RWPE2 (cell line): ENCODE data around the gene TM9SF1.

ENCODE experiments used
- ATAC-seq: fragments of 200-7000 bp; cut with Tn5 transposase; 3 replicates; pipeline ENCODE4 v1.9.1; 2021; ENCODE audit warnings: low read depth
- DNase-seq: peaks from one replicate; pipeline ENCODE4 v3.0.0-alpha.2; 2020; ENCODE audit warnings: low spot score
- H3K27ac ChIP-seq: fragments of 450-650 bp; 2 replicates; pipeline ENCODE4 v1.5.1; 2017; ENCODE audit warnings: mild to moderate bottlenecking; ENCODE audit not compliant: poor library complexity, severe bottlenecking
- H3K27me3 ChIP-seq: fragments of 250-450 bp; sonication (Bioruptor Pico); 2 replicates; pipeline ENCODE4 v1.5.1; 2021; ENCODE audit warnings: mild to moderate bottlenecking, moderate library complexity; ENCODE audit not compliant: insufficient read depth, poor library complexity, severe bottlenecking
- H3K36me3 ChIP-seq: fragments of 250-450 bp; sonication (Bioruptor Pico); 2 replicates; pipeline ENCODE4 v1.5.1; 2020; ENCODE audit warnings: low read depth, mild to moderate bottlenecking, moderate library complexity
- H3K4me1 ChIP-seq: fragments of 250-450 bp; sonication (Bioruptor Pico); 2 replicates; pipeline ENCODE4 v1.5.1; 2021; ENCODE audit warnings: mild to moderate bottlenecking, moderate library complexity; ENCODE audit not compliant: insufficient read depth, poor library complexity, severe bottlenecking
- H3K4me3 ChIP-seq: fragments of 250-450 bp; sonication (Bioruptor Pico); 2 replicates; pipeline ENCODE4 v1.5.1; 2021; ENCODE audit warnings: mild to moderate bottlenecking, moderate library complexity; ENCODE audit not compliant: severe bottlenecking
- H3K9me3 ChIP-seq: fragments of 250-450 bp; sonication (Bioruptor Pico); 2 replicates; pipeline ENCODE4 v1.5.1; 2021; ENCODE audit warnings: mild to moderate bottlenecking, moderate library complexity; ENCODE audit not compliant: severe bottlenecking
- TF ChIP-seq, protein P1 (sequence below): fragments of 450-650 bp; IDR thresholded peaks from one replicate; pipeline ENCODE4 v1.5.1; 2017; ENCODE audit warnings: mild to moderate bottlenecking, moderate library complexity; ENCODE audit not compliant: poor library complexity, severe bottlenecking

The TM9SF1 gene

DNA sequence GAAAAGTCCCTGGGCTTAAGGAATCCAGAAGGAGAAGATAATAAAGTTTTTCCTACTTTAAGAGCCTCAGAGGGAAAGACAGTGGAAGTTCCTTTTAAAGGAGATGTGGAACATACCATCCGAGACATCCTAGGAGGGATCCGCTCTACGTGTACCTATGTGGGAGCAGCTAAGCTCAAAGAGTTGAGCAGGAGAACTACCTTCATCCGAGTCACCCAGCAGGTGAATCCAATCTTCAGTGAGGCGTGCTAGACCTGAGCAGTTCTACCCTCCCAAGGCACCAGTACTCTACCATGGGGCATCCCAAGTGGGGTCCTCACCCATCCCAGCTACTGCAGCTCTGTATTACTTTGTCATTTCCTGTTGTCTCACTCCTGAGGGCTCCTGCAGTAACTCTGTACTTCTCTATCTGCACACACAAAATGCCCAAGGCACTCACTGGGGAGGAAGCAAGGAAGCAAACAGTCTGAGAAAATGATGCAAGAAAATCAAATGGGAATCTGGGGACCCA is 43.3 kb upstream of the TM9SF1 start:
- Histone ChIP-seq H3K4me3 (no peak overlapping the region), H3K9me3 (no peaks in the 10 kb centered on the region), H3K4me1 (peaks cover 31% of the 10 kb centered on the region), H3K36me3 (peaks cover 80% of the 10 kb centered on the region), H3K27ac (peak overlapping the region; percentile 18), H3K27me3 (no peaks in the 10 kb centered on the region)
- no peak for DNase-seq
- ATAC-seq, result no peak
- TF ChIP-seq, protein P1, sequence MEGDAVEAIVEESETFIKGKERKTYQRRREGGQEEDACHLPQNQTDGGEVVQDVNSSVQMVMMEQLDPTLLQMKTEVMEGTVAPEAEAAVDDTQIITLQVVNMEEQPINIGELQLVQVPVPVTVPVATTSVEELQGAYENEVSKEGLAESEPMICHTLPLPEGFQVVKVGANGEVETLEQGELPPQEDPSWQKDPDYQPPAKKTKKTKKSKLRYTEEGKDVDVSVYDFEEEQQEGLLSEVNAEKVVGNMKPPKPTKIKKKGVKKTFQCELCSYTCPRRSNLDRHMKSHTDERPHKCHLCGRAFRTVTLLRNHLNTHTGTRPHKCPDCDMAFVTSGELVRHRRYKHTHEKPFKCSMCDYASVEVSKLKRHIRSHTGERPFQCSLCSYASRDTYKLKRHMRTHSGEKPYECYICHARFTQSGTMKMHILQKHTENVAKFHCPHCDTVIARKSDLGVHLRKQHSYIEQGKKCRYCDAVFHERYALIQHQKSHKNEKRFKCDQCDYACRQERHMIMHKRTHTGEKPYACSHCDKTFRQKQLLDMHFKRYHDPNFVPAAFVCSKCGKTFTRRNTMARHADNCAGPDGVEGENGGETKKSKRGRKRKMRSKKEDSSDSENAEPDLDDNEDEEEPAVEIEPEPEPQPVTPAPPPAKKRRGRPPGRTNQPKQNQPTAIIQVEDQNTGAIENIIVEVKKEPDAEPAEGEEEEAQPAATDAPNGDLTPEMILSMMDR, result no peak

DNA sequence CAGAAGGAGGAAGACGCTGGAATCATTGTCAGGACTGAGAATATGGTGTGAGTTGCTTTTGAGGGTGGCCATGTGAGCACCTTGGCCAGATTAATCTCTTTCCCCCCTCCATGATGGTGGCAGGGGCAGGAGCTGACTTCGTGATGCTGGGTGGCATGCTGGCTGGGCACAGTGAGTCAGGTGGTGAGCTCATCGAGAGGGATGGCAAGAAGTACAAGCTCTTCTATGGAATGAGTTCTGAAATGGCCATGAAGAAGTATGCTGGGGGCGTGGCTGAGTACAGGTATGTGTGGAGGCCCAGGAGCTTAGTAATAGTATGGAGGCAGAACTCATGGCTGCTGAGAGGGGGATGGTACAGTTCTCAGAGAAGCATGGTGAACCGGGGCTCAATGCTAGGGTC is 42.9 kb upstream of the TM9SF1 start:
- DNase-seq (peak; percentile 85), ATAC-seq (peak; percentile 6; the same call in 2 of the 3 replicates)
- no peaks in the 10 kb centered on the region for H3K27me3 ChIP-seq
- H3K4me3 ChIP-seq, result no peak overlapping the region
- no peaks in the 10 kb centered on the region for H3K9me3 ChIP-seq
- peaks cover 27% of the 10 kb centered on the region for H3K4me1 ChIP-seq
- peak overlapping the region; percentile 18 for H3K27ac ChIP-seq
- TF ChIP-seq, protein P1, result no peak
- peaks cover 83% of the 10 kb centered on the region for H3K36me3 ChIP-seq

DNA sequence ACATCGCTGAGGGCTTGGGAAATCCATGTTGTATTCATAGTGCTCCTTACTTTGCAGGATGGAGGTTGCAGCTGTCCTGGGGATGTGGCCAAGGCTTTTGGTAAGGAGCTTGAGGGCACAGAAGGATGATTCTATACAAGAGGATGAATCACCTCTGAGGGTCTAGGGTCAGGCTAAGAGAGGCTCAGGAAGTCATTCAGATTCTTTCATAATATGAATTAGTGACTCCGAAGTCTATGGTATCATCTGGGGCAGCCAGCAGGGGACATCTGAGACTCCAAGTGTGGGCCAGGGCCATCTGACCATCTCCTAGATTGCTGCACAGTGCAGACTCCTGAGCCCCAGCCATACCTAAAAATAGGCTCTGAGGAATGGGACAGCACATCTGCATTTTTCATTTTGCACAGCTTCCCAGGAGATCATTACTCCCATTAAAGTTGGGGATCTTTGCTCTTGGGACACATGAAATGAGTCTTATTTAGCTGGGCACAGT is 42.3 kb upstream of the TM9SF1 start:
- TF ChIP-seq, protein P1, result no peak
- H3K4me3 ChIP-seq, result no peak overlapping the region
- H3K4me1 ChIP-seq, result peaks cover 24% of the 10 kb centered on the region
- no peaks in the 10 kb centered on the region for H3K27me3 ChIP-seq
- ATAC-seq (no peak), DNase-seq (no peak)
- peaks cover 83% of the 10 kb centered on the region for H3K36me3 ChIP-seq
- no peaks in the 10 kb centered on the region for H3K9me3 ChIP-seq
- peak overlapping the region; percentile 18 for H3K27ac ChIP-seq

DNA sequence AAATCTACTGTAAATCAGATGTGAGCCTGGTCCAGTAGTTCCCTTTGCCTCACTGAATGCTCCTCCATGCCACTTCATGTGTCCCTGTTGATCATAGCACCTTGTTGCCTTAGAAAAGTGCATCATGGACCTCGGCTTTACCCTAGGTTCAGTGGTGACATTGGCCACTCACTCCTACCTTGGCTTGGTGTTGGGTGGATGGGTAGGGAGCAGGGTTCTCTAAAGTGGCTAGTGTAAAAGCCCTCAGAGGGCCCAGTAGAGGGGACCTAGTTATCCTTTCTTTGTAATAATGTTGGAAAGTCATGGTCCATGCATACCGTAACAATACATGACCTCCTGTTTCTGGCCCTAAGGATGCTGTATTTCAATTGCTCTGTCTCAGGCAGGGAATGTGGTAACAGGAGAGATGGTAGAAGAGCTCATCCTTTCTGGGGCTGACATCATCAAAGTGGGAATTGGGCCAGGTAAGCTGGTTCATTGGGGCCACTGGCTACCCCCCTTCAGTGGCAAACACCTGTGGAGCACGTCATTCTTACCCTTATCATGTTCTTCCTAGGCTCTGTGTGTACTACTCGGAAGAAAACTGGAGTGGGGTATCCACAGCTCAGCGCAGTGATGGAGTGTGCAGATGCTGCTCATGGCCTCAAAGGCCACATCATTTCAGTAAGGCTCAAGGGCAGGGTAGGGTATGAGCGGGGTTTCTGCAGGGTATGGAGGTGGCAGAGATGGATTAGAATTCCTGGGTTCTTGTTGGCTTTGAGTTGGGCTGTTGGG is 41.6 kb upstream of the TM9SF1 start:
- Histone ChIP-seq H3K9me3 (no peaks in the 10 kb centered on the region), H3K4me1 (peaks cover 24% of the 10 kb centered on the region), H3K4me3 (no peak overlapping the region), H3K36me3 (peaks cover 83% of the 10 kb centered on the region), H3K27ac (no peak overlapping the region), H3K27me3 (no peaks in the 10 kb centered on the region)
- no peak for DNase-seq
- no peak for ATAC-seq
- TF ChIP-seq, protein P1, result no peak
